ENCODE data around the gene KICS2. TPM values are rescaled to one million over a fixed set of nuclear protein-coding genes. Genes with fewer than 3 reads are reported as not detected.

Gene KICS2
- total and polyA plus RNA-seq, 9 of the 15 experiments (the other 6 are each of a cell fraction or from before 2014, with no cell fraction given): 2.3 to 6.4 (median 5.5) TPM

- intact Hi-C loops (cut with micrococcal nuclease) (no loop called here), in situ Hi-C loops (cut with MboI) (no loop called here)
- peak; percentile 42 for FAIRE-seq
- no peaks in the 10 kb centered on the region for H3K79me2 ChIP-seq (ENCODE audit: control insufficient read depth, insufficient read depth, low read length)
- no peak overlapping the region for H3K9ac ChIP-seq (ENCODE audit: insufficient read depth in 1 of 2, low read depth in 2 of 2, low read length in 2 of 2)
- H3K36me3 ChIP-seq (ENCODE audit: control insufficient read depth, insufficient read depth, low read length): peaks cover 7% of the 10 kb centered on the region; the same call in 1 of the 3 replicates
- BruUV-seq (replicated peaks): no TSS peak
- no peaks in the 10 kb centered on the region for H3K4me1 ChIP-seq (replicated peaks in 1 of 2; ENCODE audit: control insufficient read depth in 2 of 2, insufficient read depth in 2 of 2, low read length in 2 of 2)
- no peak overlapping the region for H3K27ac ChIP-seq (ENCODE audit: extremely low read depth, low read depth, low read length)
- POLR2A ChIA-PET: interaction anchor here (0.6 to 0.8 kb wide), 2 partner anchors 10 to 35 kb away, joined by 3 read pairs; no protein-coding TSS in a partner anchor
- no peaks in the 10 kb centered on the region for H4K20me1 ChIP-seq (replicated peaks; ENCODE audit: control insufficient read depth, insufficient read depth, low read length)
- no peak for DNase-seq (ENCODE audit: extremely low read depth in 1 of 4, low spot score in 3 of 4)
- no peak overlapping the region for H2AFZ ChIP-seq (ENCODE audit: low read depth, low read length)
- no peaks in the 10 kb centered on the region for H3K27me3 ChIP-seq (ENCODE audit: control insufficient read depth in 2 of 2, insufficient read depth in 2 of 2, low read length in 2 of 2)
- H3K9me3 ChIP-seq (replicated peaks; ENCODE audit: control insufficient read depth, insufficient read depth, low read depth, low read length): no peaks in the 10 kb centered on the region
- 62% methylated on average over 5 of the region's 7 CpGs for WGBS (ENCODE audit: insufficient coverage, low coverage, missing lambda C conversion rate)
- no peaks in the 10 kb centered on the region for H3K9me1 ChIP-seq (ENCODE audit: control insufficient read depth, insufficient read depth, low read length)
- CTCF ChIA-PET (ENCODE audit: low intra/inter-chr PET ratio): no interaction called here
- ATAC-seq: no peak
- TF ChIP-seq ZNF696 (CRISPR knock-in tag; conservative IDR thresholded peaks at IDR 0.05) (no peak), STAT5B (CRISPR knock-in tag; IDR thresholded peaks at IDR 0.05) (no peak), EP300 (IDR thresholded peaks at IDR 0.05; ENCODE audit: low read length) (no peak), POLR2H (tag; IDR thresholded peaks at IDR 0.05; ENCODE audit: low read depth) (no peak), ZBTB33 (CRISPR knock-in tag; IDR thresholded peaks at IDR 0.05) (no peak)
- H3K4me3 ChIP-seq: no peak overlapping the region
- H3K4me2 ChIP-seq (ENCODE audit: insufficient read depth, low read length): no peak overlapping the region
Observed at GRCh38 chr12:64194333-64195149, 27.6 kb downstream of the KICS2 start.

Data from K562 (cell line).